HCT116 (cell line): ENCODE results near the gene CPSF2. TPM values are rescaled to one million over a fixed set of nuclear protein-coding genes. Genes with fewer than 3 reads are reported as not detected.
"Not testable (repeated sequence)": the region's sequence is repeated elsewhere in the genome, so short reads cannot be mapped to it uniquely, and the experiment has no call there.

Experiments
- ATAC-seq: fragments of 200-7000 bp; cut with Tn5 transposase; 2 replicates; pipeline ENCODE4 v1.9.1; 2020; ENCODE audit warnings: mild to moderate bottlenecking, moderate library complexity
- BruUV-seq: library from RNA; stranded (reverse); fragments of 400-500 nt; replicated peaks from 2 replicates; lab custom pipeline; 2021; lab: Mats Ljungman, UMichigan
- CTCF ChIA-PET: fragments of 300-600 bp; sonication (Branson Sonifier 250); formaldehyde crosslinking; loops from one replicate; lab custom pipeline; 2021; ENCODE audit warnings: antibody characterized with exemption; lab: Charles Lee
- POLR2A ChIA-PET: fragments of 300-600, 350-600 bp; sonication (Branson Sonifier 250); formaldehyde crosslinking; loops from one replicate; lab custom pipeline; 2021; ENCODE audit warnings: antibody characterized with exemption; lab: Charles Lee
- RAD21 ChIA-PET, 2 experiments: fragments of 300-600 bp; sonication (Branson Sonifier 250); formaldehyde crosslinking; loops; one replicate each; lab custom pipeline; 2023; ENCODE audit warnings: low total read pairs in 2 of 2; ENCODE audit not compliant: uncharacterized antibody in 2 of 2, unreplicated experiment in 2 of 2, low non-redundant PET in 1 of 2; lab: Charles Lee
- DNase-seq: peaks from one replicate; pipeline ENCODE4 v3.0.0-alpha.2; 2010; ENCODE audit warnings: low read depth, low spot score
- H2AFZ ChIP-seq: fragments of 200-600 bp; shearing (Covaris generic), sonication (generic); 2 replicates; pipeline ENCODE4 v1.6.1; 2017; ENCODE audit warnings: low read depth, mixed run types, mixed read lengths, antibody characterized with exemption, low read length; ENCODE audit not compliant: poor library complexity, severe bottlenecking
- H3K27ac ChIP-seq: 2 replicates; pipeline ENCODE4 v1.5.1; 2012; ENCODE audit warnings: low read depth, low read length
- H3K27me3 ChIP-seq: fragments of 200-600 bp; sonication (generic); 2 replicates; pipeline ENCODE4 v1.6.1; 2016; ENCODE audit warnings: mixed run types, low read length, mixed read lengths; ENCODE audit not compliant: insufficient read depth
- H3K36me3 ChIP-seq, 2 experiments: fragments of 200-500 bp in 1 of 2; fragments of 200-600 bp in 1 of 2; sonication (Bioruptor generic) in 1 of 2; sonication (generic) in 1 of 2; 2 replicates each; pipeline versions ENCODE4 v1.5.1 to v1.6.1; 2014 to 2016; ENCODE audit warnings: low read length in 2 of 2, inconsistent platforms in 1 of 2, mixed read lengths in 1 of 2, mixed run types in 1 of 2; ENCODE audit not compliant: insufficient read depth in 2 of 2, control insufficient read depth in 1 of 2
- H3K4me1 ChIP-seq, 2 experiments: fragments of 200-600 bp in 1 of 2; sonication (generic) in 1 of 2; 2 replicates each; pipeline versions ENCODE4 v1.5.1 to v1.6.1; 2012 to 2017; ENCODE audit warnings: low read length in 2 of 2, inconsistent platforms in 1 of 2, mild to moderate bottlenecking in 1 of 2, mixed read lengths in 1 of 2, mixed run types in 1 of 2, moderate library complexity in 1 of 2; ENCODE audit not compliant: insufficient read depth in 2 of 2, control insufficient read depth in 1 of 2
- H3K4me2 ChIP-seq: fragments of 200-600 bp; sonication (generic); 2 replicates; pipeline ENCODE4 v1.6.1; 2017; ENCODE audit warnings: mixed run types, low read length, mixed read lengths
- H3K4me3 ChIP-seq, 2 experiments: fragments of 200-600 bp in 1 of 2; sonication (generic) in 1 of 2; replicated peaks in 1 of 2; 2 replicates each; pipeline ENCODE4 v1.5.1; 2011 to 2016; ENCODE audit warnings: low read length in 2 of 2, control low read depth in 1 of 2, low read depth in 1 of 2, mild to moderate bottlenecking in 1 of 2, mixed read lengths in 1 of 2, mixed run types in 1 of 2
- H3K79me2 ChIP-seq: fragments of 200-600 bp; sonication (generic); 2 replicates; pipeline ENCODE4 v1.6.1; 2017; ENCODE audit warnings: mild to moderate bottlenecking, mixed run types, low read length, moderate library complexity, mixed read lengths; ENCODE audit not compliant: insufficient read depth
- H3K9ac ChIP-seq: fragments of 200-600 bp; sonication (generic); 2 replicates; pipeline ENCODE4 v1.6.1; 2016; ENCODE audit warnings: low read length, mixed read lengths
- H3K9me2 ChIP-seq: fragments of 200-600 bp; sonication (generic), shearing (Covaris generic); 2 replicates; pipeline ENCODE4 v1.6.1; 2017; ENCODE audit warnings: mixed run types, mild to moderate bottlenecking, moderate library complexity; ENCODE audit not compliant: insufficient read depth
- H3K9me3 ChIP-seq, 2 experiments: fragments of 200-500 bp in 1 of 2; fragments of 200-600 bp in 1 of 2; sonication (Bioruptor generic) in 1 of 2; sonication (generic) in 1 of 2; 2 replicates each; pipeline ENCODE4 v1.6.1; 2014 to 2017; ENCODE audit warnings: low read length in 2 of 2, mixed read lengths in 2 of 2, inconsistent platforms in 1 of 2, low read depth in 1 of 2, mild to moderate bottlenecking in 1 of 2, mixed run types in 1 of 2, moderate library complexity in 1 of 2; ENCODE audit not compliant: control insufficient read depth in 1 of 2, insufficient read depth in 1 of 2
- H4K20me1 ChIP-seq: fragments of 200-600 bp; sonication (generic), shearing (Covaris generic); 2 replicates; pipeline ENCODE4 v1.6.1; 2017; ENCODE audit warnings: mixed run types, mild to moderate bottlenecking, moderate library complexity; ENCODE audit not compliant: insufficient read depth
- CBX3 ChIP-seq: IDR thresholded peaks from 2 replicates; pipeline ENCODE4 v1.6.1; 2012; ENCODE audit warnings: low read depth
- RAD21 ChIP-seq: IDR thresholded peaks from 2 replicates; pipeline ENCODE4 v1.6.1; 2012; ENCODE audit warnings: low read depth, mild to moderate bottlenecking
- SRF ChIP-seq: IDR thresholded peaks from 2 replicates; pipeline ENCODE4 v1.6.1; 2012; ENCODE audit warnings: low read depth
- ZNF274 ChIP-seq: fragments of 200-500 bp; sonication (Bioruptor generic); IDR thresholded peaks from 2 replicates; pipeline ENCODE4 v1.6.1; 2014; ENCODE audit warnings: mild to moderate bottlenecking, low read depth, low read length, inconsistent platforms
- intact Hi-C: fragments of 100-400 bp; cut with micrococcal nuclease; formaldehyde crosslinking; loops from 2 replicates; pipeline ENCODE4 v1.10.0; 2022
- total RNA-seq: library from RNA; stranded (reverse); gene quantifications from one replicate; pipeline ENCODE4 v1.2.1, GENCODE V29; 2021; ENCODE audit not compliant: unreplicated experiment
- TF ChIP-seq, protein P1 (sequence below): IDR thresholded peaks from 2 replicates; pipeline ENCODE4 v1.6.1; 2011; ENCODE audit warnings: mild to moderate bottlenecking, low read length, moderate library complexity; ENCODE audit not compliant: insufficient replicate concordance; ENCODE audit errors: extremely low read depth

Gene CPSF2
- total RNA-seq, 1 experiment from 2014 or later: 77.0 TPM

DNA sequence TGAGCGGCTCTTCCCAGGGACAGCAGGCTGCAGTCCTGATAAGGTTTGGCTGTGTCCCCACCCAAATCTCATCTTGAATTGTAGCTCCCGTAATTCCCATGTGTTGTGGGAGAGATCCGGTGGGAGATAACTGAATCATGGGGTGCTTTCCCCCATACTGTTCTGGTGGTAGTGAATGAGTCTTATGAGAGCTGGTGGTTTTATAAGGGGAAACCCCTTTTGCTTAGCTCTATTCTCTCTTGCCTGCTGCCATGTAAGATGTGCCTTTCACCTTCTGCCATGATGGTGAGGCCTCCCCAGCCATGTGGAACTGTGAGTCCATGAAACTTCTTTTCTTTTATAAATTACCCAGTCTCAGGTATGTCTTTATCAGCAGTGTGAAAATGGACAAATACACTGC is 91.4 kb downstream of the CPSF2 start:
- H3K9ac ChIP-seq, DNase-seq, H3K9me2 ChIP-seq, H3K79me2 ChIP-seq, H3K4me1 ChIP-seq, CTCF ChIA-PET, H3K27ac ChIP-seq, H3K4me3 ChIP-seq, BruUV-seq, ATAC-seq, H3K4me2 ChIP-seq, H3K36me3 ChIP-seq, H3K27me3 ChIP-seq, H4K20me1 ChIP-seq, RAD21 ChIA-PET, intact Hi-C loops, POLR2A ChIA-PET, H3K9me3 ChIP-seq, H2AFZ ChIP-seq: not testable (repeated sequence)

DNA sequence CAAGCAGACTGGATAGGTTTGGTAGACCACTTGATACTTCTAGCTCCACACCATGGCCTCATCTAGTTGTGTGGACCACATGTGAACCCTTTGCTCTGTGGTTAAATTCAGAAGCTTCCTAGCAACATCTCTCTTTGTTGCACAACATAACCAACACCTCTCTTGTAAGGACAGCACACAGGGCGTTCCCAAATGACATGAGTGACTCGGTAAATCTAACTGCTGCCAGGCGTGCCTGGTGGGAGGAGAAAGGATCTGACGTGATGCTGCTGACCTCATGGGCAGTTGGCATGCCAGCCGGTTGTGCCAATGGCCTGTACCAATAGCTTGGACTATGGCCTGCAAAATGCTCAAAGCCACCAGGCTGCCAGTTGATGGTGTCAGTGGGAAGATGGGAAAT is 93.8 kb downstream of the CPSF2 start:
- RAD21 ChIA-PET: no interaction called here
- BruUV-seq: no TSS peak
- H3K27me3 ChIP-seq: no peaks in the 10 kb centered on the region
- no peak for DNase-seq
- H3K9ac ChIP-seq: no peak overlapping the region
- no peak overlapping the region for H2AFZ ChIP-seq
- intact Hi-C loops: no loop called here
- H3K9me2 ChIP-seq: no peaks in the 10 kb centered on the region
- CTCF ChIA-PET: no interaction called here
- no peak for TF ChIP-seq RAD21
- no peak for TF ChIP-seq CBX3
- TF ChIP-seq SRF: no peak
- TF ChIP-seq ZNF274: no peak
- TF ChIP-seq, protein P1, sequence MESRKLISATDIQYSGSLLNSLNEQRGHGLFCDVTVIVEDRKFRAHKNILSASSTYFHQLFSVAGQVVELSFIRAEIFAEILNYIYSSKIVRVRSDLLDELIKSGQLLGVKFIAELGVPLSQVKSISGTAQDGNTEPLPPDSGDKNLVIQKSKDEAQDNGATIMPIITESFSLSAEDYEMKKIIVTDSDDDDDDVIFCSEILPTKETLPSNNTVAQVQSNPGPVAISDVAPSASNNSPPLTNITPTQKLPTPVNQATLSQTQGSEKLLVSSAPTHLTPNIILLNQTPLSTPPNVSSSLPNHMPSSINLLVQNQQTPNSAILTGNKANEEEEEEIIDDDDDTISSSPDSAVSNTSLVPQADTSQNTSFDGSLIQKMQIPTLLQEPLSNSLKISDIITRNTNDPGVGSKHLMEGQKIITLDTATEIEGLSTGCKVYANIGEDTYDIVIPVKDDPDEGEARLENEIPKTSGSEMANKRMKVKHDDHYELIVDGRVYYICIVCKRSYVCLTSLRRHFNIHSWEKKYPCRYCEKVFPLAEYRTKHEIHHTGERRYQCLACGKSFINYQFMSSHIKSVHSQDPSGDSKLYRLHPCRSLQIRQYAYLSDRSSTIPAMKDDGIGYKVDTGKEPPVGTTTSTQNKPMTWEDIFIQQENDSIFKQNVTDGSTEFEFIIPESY: no peak
- no peak overlapping the region for H3K27ac ChIP-seq
- H3K4me1 ChIP-seq: no peaks in the 10 kb centered on the region
- no peaks in the 10 kb centered on the region for H3K36me3 ChIP-seq
- ATAC-seq: no peak
- POLR2A ChIA-PET: no interaction called here
- no peaks in the 10 kb centered on the region for H4K20me1 ChIP-seq
- H3K9me3 ChIP-seq: no peaks in the 10 kb centered on the region
- no peak overlapping the region for H3K4me3 ChIP-seq
- H3K4me2 ChIP-seq: no peak overlapping the region
- no peaks in the 10 kb centered on the region for H3K79me2 ChIP-seq
